HG03097 (cell line): Measurements from ENCODE around the gene AHCYL2.
"Not testable (repeated sequence)": the region's sequence is repeated elsewhere in the genome, so short reads cannot be mapped to it uniquely, and the experiment has no call there.

ENCODE experiments used
- ATAC-seq: cut with Tn5 transposase; IDR thresholded peaks from one replicate; pipeline ENCODE4 v1.9.1; 2021; ENCODE audit not compliant: unreplicated experiment, low FRiP score

AHCYL2 gene

DNA sequence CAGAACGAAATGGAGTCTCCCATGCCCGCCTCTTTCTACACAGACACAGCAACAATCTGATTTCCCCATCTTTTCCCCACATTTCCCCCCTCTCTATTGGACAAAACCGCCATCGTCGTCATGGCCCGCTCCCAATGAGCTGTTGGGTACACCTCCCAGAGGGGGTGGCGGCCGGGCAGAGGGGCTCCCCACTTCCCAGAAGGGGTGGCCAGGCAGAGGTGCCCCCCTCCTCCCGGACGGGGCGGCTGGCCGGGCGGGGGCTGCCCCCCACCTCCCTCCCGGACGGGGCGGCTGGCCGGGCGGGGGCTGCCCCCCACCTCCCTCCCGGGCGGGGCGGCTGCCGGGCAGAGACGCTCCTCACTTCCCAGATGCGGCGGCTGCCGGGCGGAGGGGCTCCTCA is 251.1 kb downstream of the AHCYL2 start:
- not testable (repeated sequence) for ATAC-seq

DNA sequence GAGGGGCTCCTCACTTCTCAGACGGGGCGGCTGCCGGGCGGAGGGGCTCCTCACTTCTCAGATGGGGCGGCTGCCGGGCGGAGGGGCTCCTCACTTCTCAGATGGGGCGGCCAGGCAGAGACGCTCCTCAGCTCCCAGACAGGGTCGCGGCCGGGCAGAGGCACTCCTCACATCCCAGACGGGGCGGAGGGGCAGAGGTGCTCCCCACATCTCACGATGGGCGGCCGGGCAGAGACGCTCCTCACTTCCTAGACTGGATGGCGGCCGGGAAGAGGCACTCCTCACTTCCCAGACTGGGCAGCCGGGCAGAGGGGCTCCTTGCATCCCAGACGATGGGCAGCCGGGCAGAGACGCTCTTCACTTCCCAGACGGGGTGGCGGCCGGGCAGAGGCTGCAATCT is 251.6 kb downstream of the AHCYL2 start:
- ATAC-seq = not testable (repeated sequence)
